H1 (cell line): ENCODE data around the gene FAM149B1. TPM values are rescaled to one million over a fixed set of nuclear protein-coding genes. Genes with fewer than 3 reads are reported as not detected.

Source experiments
- CTCF ChIA-PET: fragments of 300-600 bp; sonication (Branson Sonifier 250); formaldehyde crosslinking; loops from one replicate; lab custom pipeline; 2021; ENCODE audit not compliant: partially characterized antibody; lab: Charles Lee
- POLR2A ChIA-PET: fragments of 300-600 bp; sonication (Branson Sonifier 250); formaldehyde crosslinking; loops from one replicate; lab custom pipeline; 2021; ENCODE audit warnings: inconsistent platforms; ENCODE audit not compliant: partially characterized antibody; lab: Charles Lee
- DNase-seq, 2 experiments: peaks; one replicate each; pipeline versions ENCODE4 v3.0.0 to v3.0.0-alpha.2; 2010 to 2022; ENCODE audit warnings: low spot score in 2 of 2, low read depth in 1 of 2, mixed read lengths in 1 of 2
- FAIRE-seq: peaks from 2 replicates; lab custom pipeline; 2011; peaks lifted over from hg19 to GRCh38; lab: Jason Lieb, UNC
- H2AFZ ChIP-seq: 2 replicates; pipeline ENCODE4 v1.8.1; 2012; ENCODE audit warnings: low read length, inconsistent platforms
- H2AK5ac ChIP-seq: 2 replicates; pipeline ENCODE4 v1.6.1; 2013; ENCODE audit warnings: low read depth, low read length
- H2BK120ac ChIP-seq: replicated peaks from 2 replicates; pipeline ENCODE3; 2013; ENCODE audit warnings: low read depth, low read length, inconsistent platforms
- H2BK12ac ChIP-seq: 2 replicates; pipeline ENCODE4 v1.6.1; 2013; ENCODE audit warnings: low read depth, low read length
- H2BK15ac ChIP-seq: 2 replicates; pipeline ENCODE4 v1.6.1; 2013; ENCODE audit warnings: low read length
- H2BK20ac ChIP-seq: 2 replicates; pipeline ENCODE4 v1.6.1; 2013; ENCODE audit warnings: low read length
- H2BK5ac ChIP-seq: 2 replicates; pipeline ENCODE4 v1.6.1; 2013; ENCODE audit warnings: low read depth, low read length
- H3K14ac ChIP-seq: 2 replicates; pipeline ENCODE4 v1.6.1; 2013; ENCODE audit warnings: inconsistent platforms; ENCODE audit not compliant: insufficient read length
- H3K18ac ChIP-seq: 2 replicates; pipeline ENCODE4 v1.6.1; 2013; ENCODE audit warnings: low read length; ENCODE audit errors: extremely low read depth
- H3K23ac ChIP-seq: 2 replicates; pipeline ENCODE4 v1.6.1; 2013; ENCODE audit warnings: inconsistent platforms; ENCODE audit not compliant: insufficient read length
- H3K23me2 ChIP-seq: 2 replicates; pipeline ENCODE4 v1.6.1; 2013; ENCODE audit warnings: low read depth, low read length
- H3K27ac ChIP-seq: 2 replicates; pipeline ENCODE4 v1.6.1; 2011; ENCODE audit warnings: low read depth, low read length, inconsistent platforms
- H3K27me3 ChIP-seq, 4 experiments: replicated peaks in 1 of 4; 1 replicate in 1 of 4; 2 replicates in 3 of 4; pipeline versions ENCODE4 v1.6.1 to v1.8.1; 2011 to 2013; ENCODE audit warnings: low read length in 3 of 4, mild to moderate bottlenecking in 3 of 4, inconsistent platforms in 2 of 4, mixed read lengths in 2 of 4, moderate library complexity in 1 of 4; ENCODE audit not compliant: control insufficient read depth in 3 of 4, insufficient read depth in 3 of 4; ENCODE audit errors: extremely low read depth in 1 of 4
- H3K36me3 ChIP-seq, 4 experiments: 2 replicates each; pipeline versions ENCODE4 v1.6.1 to v1.8.1; 2011 to 2013; ENCODE audit warnings: mild to moderate bottlenecking in 4 of 4, low read length in 3 of 4, moderate library complexity in 2 of 4, control low read depth in 1 of 4, inconsistent platforms in 1 of 4; ENCODE audit not compliant: insufficient read depth in 4 of 4, control insufficient read depth in 2 of 4
- H3K4ac ChIP-seq: replicated peaks from 2 replicates; pipeline ENCODE3; 2013; ENCODE audit warnings: low read length, low read depth, mixed read lengths, inconsistent platforms; ENCODE audit not compliant: insufficient read length
- H3K4me1 ChIP-seq, 4 experiments: replicated peaks in 1 of 4; 1 replicate in 1 of 4; 2 replicates in 3 of 4; pipeline versions ENCODE4 v1.6.1 to v1.8.1; 2011 to 2013; ENCODE audit warnings: low read length in 3 of 4, inconsistent platforms in 2 of 4, mixed read lengths in 1 of 4; ENCODE audit not compliant: insufficient read depth in 4 of 4, control insufficient read depth in 3 of 4
- H3K4me2 ChIP-seq, 2 experiments: 2 replicates each; pipeline versions ENCODE4 v1.6.1 to v1.8.1; 2011 to 2013; ENCODE audit warnings: low read depth in 2 of 2, low read length in 2 of 2, control low read depth in 1 of 2, inconsistent platforms in 1 of 2, mild to moderate bottlenecking in 1 of 2; ENCODE audit not compliant: insufficient read depth in 1 of 2
- H3K4me3 ChIP-seq, 4 experiments: fragments of 200-600, 300-600 bp in 1 of 4; sonication (generic), shearing (Covaris generic), sonication (Bioruptor Twin) in 1 of 4; 2 replicates each; pipeline versions ENCODE4 v1.5.1 to v1.8.1; 2011 to 2016; ENCODE audit warnings: low read length in 4 of 4, low read depth in 3 of 4, control low read depth in 2 of 4, inconsistent platforms in 2 of 4, mild to moderate bottlenecking in 2 of 4, mixed read lengths in 1 of 4, moderate library complexity in 1 of 4; ENCODE audit not compliant: insufficient read depth in 2 of 4; ENCODE audit errors: extremely low read depth in 1 of 4
- H3K56ac ChIP-seq: replicated peaks from 2 replicates; pipeline ENCODE3; 2013; ENCODE audit warnings: low read depth, mild to moderate bottlenecking, mixed read lengths, low read length, inconsistent platforms; ENCODE audit not compliant: insufficient read length
- H3K79me1 ChIP-seq: 2 replicates; pipeline ENCODE4 v1.6.1; 2013; ENCODE audit warnings: low read depth, low read length, control low read depth
- H3K79me2 ChIP-seq, 2 experiments: 2 replicates each; pipeline versions ENCODE4 v1.6.1 to v1.8.1; 2012 to 2013; ENCODE audit warnings: low read length in 2 of 2, mild to moderate bottlenecking in 2 of 2, inconsistent platforms in 1 of 2; ENCODE audit not compliant: insufficient read depth in 2 of 2, control insufficient read depth in 1 of 2
- H3K9ac ChIP-seq, 4 experiments: replicated peaks in 1 of 4; 1 replicate in 1 of 4; 2 replicates in 3 of 4; pipeline versions ENCODE4 v1.6.1 to v1.8.1; 2011 to 2013; ENCODE audit warnings: low read depth in 3 of 4, low read length in 3 of 4, control low read depth in 2 of 4, mild to moderate bottlenecking in 2 of 4, moderate library complexity in 2 of 4, inconsistent platforms in 1 of 4; ENCODE audit errors: extremely low read depth in 1 of 4
- H3K9me3 ChIP-seq, 2 experiments: 2 replicates each; pipeline versions ENCODE4 v1.6.1 to v1.8.1; 2012 to 2013; ENCODE audit warnings: mild to moderate bottlenecking in 2 of 2, moderate library complexity in 2 of 2, control low read depth in 1 of 2, inconsistent platforms in 1 of 2, low read depth in 1 of 2, low read length in 1 of 2, mixed read lengths in 1 of 2; ENCODE audit not compliant: insufficient read depth in 2 of 2
- H4K20me1 ChIP-seq, 2 experiments: replicated peaks in 1 of 2; 2 replicates each; pipeline versions ENCODE3 to v1.8.1; 2011 to 2013; ENCODE audit warnings: inconsistent platforms in 2 of 2, low read length in 2 of 2, mild to moderate bottlenecking in 1 of 2; ENCODE audit not compliant: insufficient read depth in 2 of 2, control insufficient read depth in 1 of 2
- H4K5ac ChIP-seq: 2 replicates; pipeline ENCODE4 v1.6.1; 2013; ENCODE audit warnings: low read length, low read depth, mixed read lengths, inconsistent platforms; ENCODE audit not compliant: insufficient read length
- H4K8ac ChIP-seq: 2 replicates; pipeline ENCODE4 v1.8.0; 2013; ENCODE audit warnings: mild to moderate bottlenecking, moderate library complexity, low read length, inconsistent platforms; ENCODE audit not compliant: insufficient read depth; ENCODE audit errors: extremely low read depth
- H4K91ac ChIP-seq: replicated peaks from 2 replicates; pipeline ENCODE3; 2013; ENCODE audit warnings: low read length, mixed read lengths, inconsistent platforms; ENCODE audit not compliant: insufficient read length
- BRCA1 ChIP-seq: IDR thresholded peaks from 2 replicates; pipeline ENCODE4 v1.6.1; 2012; ENCODE audit warnings: low read depth, low read length, improper control_type of control experiment
- CHD1 ChIP-seq: IDR thresholded peaks from 2 replicates; pipeline ENCODE4 v1.6.1; 2012; ENCODE audit warnings: low read depth, low read length, improper control_type of control experiment
- KDM5A ChIP-seq: fragments of 200-600 bp; IDR thresholded peaks from 2 replicates; pipeline ENCODE4 v1.7.1; 2012; ENCODE audit warnings: mild to moderate bottlenecking, low read length, inconsistent platforms, mixed read lengths
- SIRT6 ChIP-seq: IDR thresholded peaks from one replicate; pipeline ENCODE4 v1.7.1; 2012; ENCODE audit warnings: low read length, inconsistent platforms
- SIX5 ChIP-seq: IDR thresholded peaks from 2 replicates; pipeline ENCODE4 v1.6.1; 2011; ENCODE audit warnings: mild to moderate bottlenecking, low read depth, low read length
- SP4 ChIP-seq: IDR thresholded peaks from 2 replicates; pipeline ENCODE4 v1.6.1; 2012; ENCODE audit warnings: low read length, inconsistent platforms
- TAF1 ChIP-seq: IDR thresholded peaks from 2 replicates; pipeline ENCODE4 v1.6.1; 2011; ENCODE audit warnings: mild to moderate bottlenecking, low read depth, low read length
- TEAD4 ChIP-seq: IDR thresholded peaks from 2 replicates; pipeline ENCODE4 v1.6.1; 2012; ENCODE audit warnings: low read depth, low read length, inconsistent platforms, mixed read lengths
- WGBS, 2 experiments: shearing (Covaris generic) in 1 of 2; methylation state at CpG; one replicate each; pipeline versions ENCODE4 v1.1.6 to v1.1.7; 2013 to 2015; ENCODE audit warnings: low lambda C conversion rate in 2 of 2, mixed read lengths in 2 of 2, inconsistent platforms in 1 of 2, low coverage in 1 of 2, missing lambda C conversion rate in 1 of 2; ENCODE audit not compliant: insufficient replicate concordance in 2 of 2, insufficient coverage in 1 of 2, insufficient read length in 1 of 2; ENCODE audit errors: extremely low coverage in 1 of 2, missing lambda C conversion rate in 1 of 2; 5-methylcytosine and 5-hydroxymethylcytosine counted together
- polyA plus RNA-seq, 7 experiments: library from polyadenylated mRNA; depleted of rRNA in 3 of 7; stranded (reverse) in 5 of 7; unstranded in 2 of 7; fragments of >200 nt in 5 of 7; fragments of 200-250 nt in 2 of 7; gene quantifications; 1 replicate in 5 of 7; 2 replicates in 1 of 7; 4 replicates in 1 of 7; pipeline versions ENCODE4 v1.2.1 to v1.2.3, GENCODE V29; 2011 to 2013; ENCODE audit warnings: missing spikeins in 2 of 7, mixed read lengths in 2 of 7
- total RNA-seq: library from RNA; stranded (reverse); fragmentation: NEBNext Ultra II Directional; extraction: Animal tissue kit (Norgen Biotek cat#: 25700); gene quantifications from 2 replicates; pipeline ENCODE4 v1.2.1, GENCODE V29; 2021

The FAM149B1 gene
- total and polyA plus RNA-seq, 2 of the 8 experiments (the other 6 are each of a cell fraction or from before 2014, with no cell fraction given), result 16.8 to 21.9 TPM

DNA sequence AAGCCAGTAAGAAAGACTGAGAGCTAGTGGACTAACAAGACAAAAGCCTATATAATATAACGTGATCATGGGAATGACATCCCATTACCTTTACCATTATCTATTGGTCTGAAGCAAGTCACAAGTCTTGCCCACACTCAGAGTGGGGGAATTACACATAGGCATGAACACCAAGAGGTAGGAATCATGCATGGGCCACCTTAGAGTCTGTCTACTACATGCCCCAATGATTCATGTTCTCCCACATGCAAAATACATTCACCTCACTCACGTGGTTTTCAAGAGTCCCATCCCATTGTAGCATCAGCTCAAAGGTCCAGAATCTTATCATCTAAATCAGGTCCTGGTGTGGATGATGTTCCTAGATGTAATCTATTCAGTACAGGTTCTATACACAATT, 49.7 kb downstream of the FAM149B1 start:
- WGBS, 2 experiments, result 81% methylated on average over 2 of the region's 2 CpGs; no CpG with 5 or more reads in 1 of the 2 experiments
- FAIRE-seq (no peak), DNase-seq (no peak)
- no peak overlapping the region for H3K23ac ChIP-seq
- H4K91ac ChIP-seq, result no peak overlapping the region
- no peak overlapping the region for H3K4me2 ChIP-seq
- no peak overlapping the region for H2BK20ac ChIP-seq
- no peaks in the 10 kb centered on the region for H3K4me1 ChIP-seq
- H3K56ac ChIP-seq, result no peak overlapping the region
- H4K5ac ChIP-seq, result no peak overlapping the region
- no peak overlapping the region for H2BK15ac ChIP-seq
- H3K9me3 ChIP-seq, result no peaks in the 10 kb centered on the region
- no peak overlapping the region for H3K27ac ChIP-seq
- no peaks in the 10 kb centered on the region for H3K79me2 ChIP-seq
- TF ChIP-seq TEAD4 (no peak), TAF1 (no peak), KDM5A (no peak), SIX5 (no peak), SIRT6 (no peak), SP4 (no peak), BRCA1 (no peak), CHD1 (no peak)
- peaks cover 0 to 9% (median 1%) of the 10 kb centered on the region in 4 experiments; a peak in 3 of 8 replicates for H3K36me3 ChIP-seq
- H3K27me3 ChIP-seq, result no peaks in the 10 kb centered on the region
- ChIA-PET POLR2A (interaction anchor here (0.6 to 2.1 kb wide), 3 partner anchors 27 to 1802 kb away, joined by 3 to 8 read pairs (median 3); partner anchors contain the start of gene DNAJC9), CTCF (interaction anchor here (1.0 to 2.7 kb wide), 8 partner anchors 9 to 853 kb away, joined by 3 to 8 read pairs (median 4); no protein-coding TSS in a partner anchor)
- H2BK12ac ChIP-seq, result no peak overlapping the region
- no peak overlapping the region for H3K4ac ChIP-seq
- H3K23me2 ChIP-seq, result no peaks in the 10 kb centered on the region
- no peak overlapping the region for H3K4me3 ChIP-seq
- H2AFZ ChIP-seq, result no peak overlapping the region
- H2BK120ac ChIP-seq, result no peak overlapping the region
- H4K20me1 ChIP-seq, result peaks cover 0 to 2% of the 10 kb centered on the region in 2 experiments
- no peak overlapping the region for H3K9ac ChIP-seq
- H3K18ac ChIP-seq, result no peak overlapping the region
- H3K79me1 ChIP-seq, result no peaks in the 10 kb centered on the region
- H2BK5ac ChIP-seq, result no peak overlapping the region
- H4K8ac ChIP-seq, result no peak overlapping the region
- H2AK5ac ChIP-seq, result no peak overlapping the region
- H3K14ac ChIP-seq, result no peak overlapping the region
